ENCODE data around the gene FXYD3.

FXYD3 gene

DNA sequence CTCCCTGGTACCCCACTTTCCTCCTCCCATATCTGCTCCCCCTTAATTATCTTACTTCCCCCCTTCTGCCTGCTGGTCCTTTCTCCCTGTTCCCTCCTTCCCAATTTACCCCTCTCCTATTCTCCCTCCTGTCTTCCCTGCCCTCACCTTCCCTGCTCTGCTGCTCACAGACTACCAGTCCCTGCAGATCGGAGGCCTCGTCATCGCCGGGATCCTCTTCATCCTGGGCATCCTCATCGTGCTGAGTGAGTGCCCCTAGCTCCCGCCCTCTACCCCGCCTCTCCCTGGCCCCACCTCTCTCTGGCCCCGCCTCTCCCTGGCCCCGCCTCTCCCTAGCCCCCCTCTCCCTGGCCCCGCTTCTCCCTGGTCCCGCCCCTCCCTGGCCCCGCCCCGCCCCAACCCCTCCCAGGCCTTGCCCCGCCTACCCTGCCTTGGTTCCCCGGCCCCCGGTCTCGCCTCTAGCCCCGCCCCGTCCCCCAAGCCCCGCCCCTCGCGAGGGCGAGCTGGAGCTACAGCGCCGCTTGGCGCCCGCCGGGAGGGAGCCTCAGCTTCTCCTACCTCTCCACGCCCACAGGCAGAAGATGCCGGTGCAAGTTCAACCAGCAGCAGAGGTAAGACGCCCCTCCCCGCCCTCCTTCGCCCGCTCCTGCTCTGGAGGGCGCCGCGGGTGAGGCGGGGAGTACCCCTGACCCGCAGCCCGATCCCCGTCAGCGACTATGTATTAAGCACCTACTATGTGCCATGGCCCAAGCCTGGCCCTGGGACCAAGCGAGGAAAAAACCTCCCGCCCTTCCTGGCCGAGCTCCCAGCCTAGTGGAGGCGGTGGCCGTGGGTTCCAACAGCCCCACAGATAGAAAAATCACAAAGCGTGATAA, 25.6 kb downstream of the FXYD3 start:
- peak; percentile 100 for DNase-seq (ENCODE audit: low spot score)
- TF ChIP-seq, protein P1, sequence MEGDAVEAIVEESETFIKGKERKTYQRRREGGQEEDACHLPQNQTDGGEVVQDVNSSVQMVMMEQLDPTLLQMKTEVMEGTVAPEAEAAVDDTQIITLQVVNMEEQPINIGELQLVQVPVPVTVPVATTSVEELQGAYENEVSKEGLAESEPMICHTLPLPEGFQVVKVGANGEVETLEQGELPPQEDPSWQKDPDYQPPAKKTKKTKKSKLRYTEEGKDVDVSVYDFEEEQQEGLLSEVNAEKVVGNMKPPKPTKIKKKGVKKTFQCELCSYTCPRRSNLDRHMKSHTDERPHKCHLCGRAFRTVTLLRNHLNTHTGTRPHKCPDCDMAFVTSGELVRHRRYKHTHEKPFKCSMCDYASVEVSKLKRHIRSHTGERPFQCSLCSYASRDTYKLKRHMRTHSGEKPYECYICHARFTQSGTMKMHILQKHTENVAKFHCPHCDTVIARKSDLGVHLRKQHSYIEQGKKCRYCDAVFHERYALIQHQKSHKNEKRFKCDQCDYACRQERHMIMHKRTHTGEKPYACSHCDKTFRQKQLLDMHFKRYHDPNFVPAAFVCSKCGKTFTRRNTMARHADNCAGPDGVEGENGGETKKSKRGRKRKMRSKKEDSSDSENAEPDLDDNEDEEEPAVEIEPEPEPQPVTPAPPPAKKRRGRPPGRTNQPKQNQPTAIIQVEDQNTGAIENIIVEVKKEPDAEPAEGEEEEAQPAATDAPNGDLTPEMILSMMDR (IDR thresholded peaks at IDR 0.05; ENCODE audit: borderline replicate concordance, control extremely low read depth, extremely low read depth, insufficient read depth, missing control alignments): peak; percentile 57

DNA sequence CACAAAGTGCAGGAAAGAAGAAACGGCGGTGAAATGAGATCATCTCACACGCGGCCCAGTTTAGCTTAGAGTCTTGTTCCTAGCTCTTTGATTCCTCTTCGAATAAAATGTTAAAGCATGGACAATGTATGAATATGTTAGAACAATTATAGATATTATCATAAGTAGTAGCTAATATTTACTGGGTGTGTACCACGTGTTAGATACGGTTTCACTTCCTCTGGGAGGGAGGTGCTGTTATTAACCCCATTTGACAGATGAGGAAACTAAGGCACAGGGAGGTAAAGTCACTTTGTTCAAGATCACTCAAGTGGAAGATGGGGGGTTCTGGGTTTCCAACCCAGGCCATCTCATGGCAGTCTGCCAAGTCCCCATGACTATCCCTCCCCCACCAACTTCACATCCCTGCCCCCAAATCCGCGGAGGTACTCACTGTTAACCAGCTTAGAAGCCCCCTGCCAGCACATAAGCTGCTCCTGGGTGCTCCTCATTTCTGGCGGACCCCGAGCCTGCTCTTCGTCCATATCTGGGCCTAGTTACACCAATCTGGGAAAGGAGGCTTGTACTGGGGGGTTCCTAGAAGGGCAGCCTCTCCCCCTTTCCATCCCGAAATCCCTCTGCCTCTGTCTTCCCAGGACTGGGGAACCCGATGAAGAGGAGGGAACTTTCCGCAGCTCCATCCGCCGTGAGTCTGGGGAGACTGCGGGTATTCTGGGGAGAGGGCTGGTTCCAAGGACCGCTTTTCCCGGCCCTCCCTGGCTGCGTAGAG, 26.4 kb downstream of the FXYD3 start:
- TF ChIP-seq, protein P1 (IDR thresholded peaks at IDR 0.05; ENCODE audit: borderline replicate concordance, control extremely low read depth, extremely low read depth, insufficient read depth, missing control alignments): no peak
- no peak for DNase-seq (ENCODE audit: low spot score)

More for the DNA sequence above, 25.6 kb downstream of the FXYD3 start:
- in situ Hi-C loops (cut with MboI; ENCODE audit: low sequenced_read_pairs, unreplicated experiment): no loop called here

DNA sequence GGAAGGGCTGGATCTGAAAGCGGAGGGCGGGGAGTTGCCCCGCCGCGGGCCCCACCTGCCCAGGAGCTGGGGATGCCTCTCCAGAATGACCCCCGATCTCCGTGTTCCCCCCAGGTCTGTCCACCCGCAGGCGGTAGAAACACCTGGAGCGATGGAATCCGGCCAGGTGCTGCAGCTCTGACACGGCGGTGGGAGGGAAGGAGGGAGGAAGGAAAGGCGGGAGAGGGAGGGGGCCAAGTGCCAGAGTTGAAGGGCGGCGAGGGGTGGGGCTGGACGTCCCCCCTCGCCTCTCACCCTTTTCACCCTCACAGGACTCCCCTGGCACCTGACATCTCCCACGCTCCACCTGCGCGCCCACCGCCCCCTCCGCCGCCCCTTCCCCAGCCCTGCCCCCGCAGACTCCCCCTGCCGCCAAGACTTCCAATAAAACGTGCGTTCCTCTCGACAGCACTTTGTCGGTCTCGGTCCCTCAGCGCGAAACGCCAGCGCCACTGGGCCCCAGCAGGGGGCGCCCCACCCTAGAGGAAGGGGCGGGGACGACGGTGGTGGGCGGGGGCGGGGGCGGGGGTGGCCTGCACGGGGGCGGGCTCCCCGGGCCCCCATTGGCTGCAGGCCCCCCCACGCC, 27.1 kb downstream of the FXYD3 start:
- TF ChIP-seq, protein P1 (IDR thresholded peaks at IDR 0.05; ENCODE audit: borderline replicate concordance, control extremely low read depth, extremely low read depth, insufficient read depth, missing control alignments): peak; percentile 68
- DNase-seq (ENCODE audit: low spot score): peak; percentile 81
- in situ Hi-C loops (cut with MboI; ENCODE audit: low sequenced_read_pairs, unreplicated experiment): no loop called here

More for the DNA sequence above, 26.4 kb downstream of the FXYD3 start:
- in situ Hi-C loops (cut with MboI; ENCODE audit: low sequenced_read_pairs, unreplicated experiment): no loop called here

DNA sequence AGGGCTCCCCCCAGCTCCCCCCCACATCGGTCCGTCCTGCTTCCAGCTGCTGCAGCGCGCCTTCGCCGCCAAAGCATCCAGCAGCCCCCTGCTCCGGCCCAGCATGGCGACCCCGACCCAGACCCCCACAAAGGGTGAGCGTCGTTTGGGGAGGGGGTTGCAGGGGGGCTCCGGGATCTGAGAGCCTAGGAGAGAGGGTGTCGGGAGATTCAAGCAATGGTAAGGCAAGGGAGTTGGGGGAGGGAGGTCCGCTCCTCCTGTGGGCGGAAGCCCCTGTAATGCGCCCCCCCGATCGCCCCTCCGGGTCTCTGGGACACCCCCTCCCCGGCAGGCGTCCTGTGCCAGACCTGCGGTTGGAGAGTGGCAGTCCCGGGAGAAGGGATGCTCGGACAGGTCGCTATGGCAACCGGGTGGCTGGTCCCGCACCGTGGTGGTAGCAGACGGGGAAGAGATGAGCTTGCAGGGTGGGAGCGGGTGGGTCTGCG, 27.6 kb downstream of the FXYD3 start, which contains the start of gene FXYD7:
Gene FXYD7, plus strand, starts transcription at position 25 of the 485 bp plus-strand sequence. Its CDS starts 79 bp downstream, at position 104.
- TF ChIP-seq, protein P1 (IDR thresholded peaks at IDR 0.05; ENCODE audit: borderline replicate concordance, control extremely low read depth, extremely low read depth, insufficient read depth, missing control alignments): no peak
- no peak for DNase-seq (ENCODE audit: low spot score)
- in situ Hi-C loops (cut with MboI; ENCODE audit: low sequenced_read_pairs, unreplicated experiment): no loop called here

DNA sequence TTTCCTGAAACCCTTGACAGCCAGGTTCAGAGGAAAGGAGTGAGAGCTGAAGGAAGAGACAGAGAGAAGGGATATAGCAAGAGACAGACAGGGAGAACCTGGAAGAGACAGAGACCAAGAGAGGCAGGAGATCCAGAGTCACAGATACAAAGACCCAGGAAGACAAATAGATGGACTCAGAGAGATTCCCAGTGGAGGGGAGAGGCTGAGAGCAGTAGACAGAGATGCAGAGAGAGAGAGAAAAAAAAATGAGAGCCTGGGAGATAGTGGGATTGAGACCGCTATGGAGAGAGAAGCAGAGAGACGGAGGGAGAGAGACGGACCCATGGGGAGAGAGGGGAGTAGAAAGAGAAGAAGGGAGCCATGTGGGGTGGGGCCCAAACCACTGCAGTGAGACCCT, 28.2 kb downstream of the FXYD3 start:
- in situ Hi-C loops (cut with MboI; ENCODE audit: low sequenced_read_pairs, unreplicated experiment): no loop called here
- TF ChIP-seq, protein P1 (IDR thresholded peaks at IDR 0.05; ENCODE audit: borderline replicate concordance, control extremely low read depth, extremely low read depth, insufficient read depth, missing control alignments): no peak

DNA sequence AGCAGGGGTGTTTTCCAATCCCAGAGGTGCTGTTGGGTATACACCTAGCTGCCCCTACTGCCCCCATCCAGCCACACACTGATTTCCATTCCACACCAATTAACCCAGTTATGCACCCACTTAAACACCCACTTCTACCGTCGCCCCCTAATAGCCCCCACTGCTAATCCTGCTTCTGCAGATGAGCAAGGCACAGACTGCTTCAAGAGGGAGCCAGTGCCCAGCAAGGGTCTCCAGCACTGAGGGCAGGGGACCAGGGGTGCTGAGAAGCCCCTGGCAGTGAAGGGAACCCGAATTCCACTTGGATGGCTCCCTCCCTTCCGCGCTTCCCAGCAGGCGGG, 28.6 kb downstream of the FXYD3 start:
- TF ChIP-seq, protein P1 (IDR thresholded peaks at IDR 0.05; ENCODE audit: borderline replicate concordance, control extremely low read depth, extremely low read depth, insufficient read depth, missing control alignments): no peak
- no peak for DNase-seq (ENCODE audit: low spot score)
- in situ Hi-C loops (cut with MboI; ENCODE audit: low sequenced_read_pairs, unreplicated experiment): no loop called here

More for the DNA sequence above, 28.2 kb downstream of the FXYD3 start:
- no peak for DNase-seq (ENCODE audit: low spot score)

All from GM13976 (cell line).